Effector memory CD8-positive, alpha-beta T cell (primary cell): ENCODE measurements around the gene DSC3.
"Not testable (repeated sequence)": the region's sequence is repeated elsewhere in the genome, so short reads cannot be mapped to it uniquely, and the experiment has no call there.

Experiments used
- ATAC-seq: fragments of 150-1000 bp; cut with Tn5 transposase; replicated peaks from 2 replicates; pipeline ENCODE4 v1.10.0; 2021; ENCODE audit warnings: mild to moderate bottlenecking, moderate library complexity
- DNase-seq, 3 experiments: peaks; one replicate each; pipeline ENCODE4 v3.0.0; 2021
- H3K27ac Mint-ChIP-seq, 2 donors: one replicate each; pipeline ENCODE4 v1.8.0; 2022; ENCODE audit warnings: mild to moderate bottlenecking in 2 of 2, mixed read lengths in 2 of 2, moderate library complexity in 2 of 2
- H3K27me3 Mint-ChIP-seq, 2 donors: one replicate each; pipeline ENCODE4 v1.8.0; 2022; ENCODE audit warnings: mixed read lengths in 2 of 2
- H3K36me3 Mint-ChIP-seq: one replicate; pipeline ENCODE4 v1.8.0; 2022; ENCODE audit warnings: mild to moderate bottlenecking, moderate library complexity, mixed read lengths; ENCODE audit not compliant: insufficient read depth
- H3K4me1 Mint-ChIP-seq, 2 donors: one replicate each; pipeline ENCODE4 v1.8.0; 2022; ENCODE audit warnings: low read depth in 2 of 2, mixed read lengths in 2 of 2
- H3K4me3 Mint-ChIP-seq, 2 donors: one replicate each; pipeline ENCODE4 v1.8.0; 2022; ENCODE audit warnings: mild to moderate bottlenecking in 2 of 2, mixed read lengths in 2 of 2, moderate library complexity in 2 of 2
- H3K9me3 Mint-ChIP-seq, 2 donors: one replicate each; pipeline ENCODE4 v1.8.0; 2022; ENCODE audit warnings: mixed read lengths in 2 of 2

Gene DSC3

DNA sequence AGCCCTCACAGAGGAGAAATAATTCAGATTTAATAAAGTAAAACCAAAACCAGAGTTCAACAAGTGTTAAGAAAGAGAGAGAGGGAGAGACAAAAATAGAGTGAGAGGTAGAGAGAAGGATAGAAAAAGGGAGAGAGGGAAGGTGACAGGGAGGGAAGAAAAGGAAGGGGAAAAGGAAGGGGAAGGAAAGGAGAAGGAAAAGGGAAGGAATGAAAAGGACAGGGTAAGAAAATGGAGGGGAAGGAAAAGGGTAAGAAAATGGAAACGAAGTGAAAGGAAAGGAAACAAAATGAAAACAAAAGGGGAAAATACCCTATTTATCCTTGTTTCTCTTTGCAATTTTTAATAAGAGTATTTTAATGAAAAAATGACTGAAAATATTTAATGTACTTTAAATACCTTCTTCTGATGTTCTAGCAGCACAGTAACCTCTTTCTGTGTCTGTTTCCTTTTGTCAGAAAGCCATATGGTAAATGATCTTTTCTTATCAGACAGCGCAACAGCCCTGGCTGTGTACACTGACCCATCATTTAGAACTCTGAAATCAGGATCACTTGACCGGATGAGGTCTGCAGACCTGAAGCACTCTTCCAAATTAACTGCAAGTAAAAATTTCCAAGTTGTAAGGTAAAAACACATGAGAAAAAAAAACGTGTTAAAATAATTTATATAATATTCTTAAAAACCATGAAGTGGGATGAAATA is 11.8 kb downstream of the DSC3 start:
- no peak overlapping the region for H3K27ac Mint-ChIP-seq
- H3K9me3 Mint-ChIP-seq: peaks cover 0 to 7% of the 10 kb centered on the region in 2 donors
- no peak overlapping the region for H3K4me3 Mint-ChIP-seq
- no peaks in the 10 kb centered on the region for H3K27me3 Mint-ChIP-seq
- H3K4me1 Mint-ChIP-seq: no peaks in the 10 kb centered on the region
- ATAC-seq (no peak), DNase-seq (no peak)
- H3K36me3 Mint-ChIP-seq: no peaks in the 10 kb centered on the region

DNA sequence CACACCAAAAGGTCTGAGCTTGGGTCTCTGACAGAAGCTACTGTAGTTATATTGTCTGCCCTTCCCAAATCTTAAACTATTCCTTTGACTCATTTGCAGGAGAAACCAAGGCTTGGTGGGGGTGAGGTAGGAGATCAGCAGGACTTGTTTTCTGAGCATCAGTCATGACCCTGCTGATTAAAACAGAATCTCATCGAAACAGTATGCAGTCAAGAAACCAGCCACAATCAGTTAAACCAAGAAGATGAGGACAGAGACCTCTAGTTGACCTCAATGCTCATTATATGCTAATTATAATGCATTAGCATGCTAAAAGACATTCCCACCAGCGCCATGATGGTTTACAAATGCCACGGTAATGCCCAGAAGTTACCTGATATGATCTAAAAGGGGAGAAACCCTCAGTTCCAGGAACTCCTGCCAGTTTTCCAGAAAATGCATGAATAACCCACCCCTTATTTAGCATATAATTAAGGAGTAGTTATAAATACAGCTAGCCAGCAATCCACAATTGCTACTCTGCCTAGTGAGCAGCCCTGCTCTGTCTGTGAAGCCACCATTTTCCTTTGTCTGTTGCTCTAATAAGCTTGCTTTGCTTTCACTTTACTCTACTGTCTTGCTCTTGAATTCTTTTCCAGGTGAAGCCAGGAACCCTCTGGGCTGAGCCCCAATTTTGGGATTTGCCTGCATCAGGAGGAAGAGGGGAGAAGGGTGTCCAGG is 26.7 kb downstream of the DSC3 start:
- H3K9me3 Mint-ChIP-seq: peaks cover 5 to 13% of the 10 kb centered on the region in 2 donors
- no peak for ATAC-seq
- no peaks in the 10 kb centered on the region for H3K27me3 Mint-ChIP-seq
- no peaks in the 10 kb centered on the region for H3K4me1 Mint-ChIP-seq
- H3K36me3 Mint-ChIP-seq: no peaks in the 10 kb centered on the region
- H3K27ac Mint-ChIP-seq: no peak overlapping the region
- H3K4me3 Mint-ChIP-seq: no peak overlapping the region
- no peak for DNase-seq

DNA sequence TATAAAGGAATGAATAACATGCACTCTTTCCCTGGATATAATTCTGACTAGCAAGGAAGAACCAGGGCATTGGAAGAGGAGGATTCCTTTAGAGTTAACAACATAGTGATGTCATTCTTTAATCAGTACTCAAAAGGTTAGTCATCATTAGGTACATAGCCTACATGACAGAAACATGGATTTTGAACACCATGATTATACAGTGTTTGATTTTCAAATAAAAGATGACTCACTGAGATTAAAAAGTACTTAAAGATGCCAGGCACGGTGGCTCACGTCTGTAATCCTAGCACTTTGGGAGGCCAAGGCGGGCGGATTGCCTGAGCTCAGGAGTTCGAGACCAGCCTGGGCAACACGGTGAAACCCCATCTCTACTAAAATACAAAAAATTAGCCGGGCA is 31.1 kb downstream of the DSC3 start:
- H3K4me3 Mint-ChIP-seq, DNase-seq, H3K27ac Mint-ChIP-seq, ATAC-seq, H3K36me3 Mint-ChIP-seq, H3K4me1 Mint-ChIP-seq, H3K9me3 Mint-ChIP-seq, H3K27me3 Mint-ChIP-seq: not testable (repeated sequence)

DNA sequence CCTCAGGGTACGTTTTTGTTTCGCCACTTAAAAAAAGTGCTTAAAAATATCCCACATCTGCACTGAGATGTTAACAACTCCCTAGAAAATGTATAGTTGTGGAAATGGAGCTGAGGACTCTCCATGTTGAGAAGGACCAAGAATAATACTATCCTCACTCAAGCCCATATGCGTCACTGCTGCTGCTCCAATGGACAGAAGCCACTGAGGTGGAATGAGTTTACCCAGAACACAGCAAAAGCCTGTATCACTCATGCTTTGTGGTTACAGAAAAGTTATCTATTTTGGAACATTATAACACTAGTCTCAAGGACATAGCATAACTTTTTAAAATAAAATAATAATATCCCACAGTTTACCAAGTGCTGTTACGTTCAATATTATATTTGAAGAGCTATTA is 31.9 kb downstream of the DSC3 start:
- no peak for ATAC-seq
- Mint-ChIP-seq H3K9me3 (peaks cover 0 to 7% of the 10 kb centered on the region in 2 donors), H3K36me3 (no peaks in the 10 kb centered on the region), H3K27me3 (no peaks in the 10 kb centered on the region), H3K4me3 (no peak overlapping the region), H3K4me1 (no peaks in the 10 kb centered on the region), H3K27ac (no peak overlapping the region)
- DNase-seq: no peak

DNA sequence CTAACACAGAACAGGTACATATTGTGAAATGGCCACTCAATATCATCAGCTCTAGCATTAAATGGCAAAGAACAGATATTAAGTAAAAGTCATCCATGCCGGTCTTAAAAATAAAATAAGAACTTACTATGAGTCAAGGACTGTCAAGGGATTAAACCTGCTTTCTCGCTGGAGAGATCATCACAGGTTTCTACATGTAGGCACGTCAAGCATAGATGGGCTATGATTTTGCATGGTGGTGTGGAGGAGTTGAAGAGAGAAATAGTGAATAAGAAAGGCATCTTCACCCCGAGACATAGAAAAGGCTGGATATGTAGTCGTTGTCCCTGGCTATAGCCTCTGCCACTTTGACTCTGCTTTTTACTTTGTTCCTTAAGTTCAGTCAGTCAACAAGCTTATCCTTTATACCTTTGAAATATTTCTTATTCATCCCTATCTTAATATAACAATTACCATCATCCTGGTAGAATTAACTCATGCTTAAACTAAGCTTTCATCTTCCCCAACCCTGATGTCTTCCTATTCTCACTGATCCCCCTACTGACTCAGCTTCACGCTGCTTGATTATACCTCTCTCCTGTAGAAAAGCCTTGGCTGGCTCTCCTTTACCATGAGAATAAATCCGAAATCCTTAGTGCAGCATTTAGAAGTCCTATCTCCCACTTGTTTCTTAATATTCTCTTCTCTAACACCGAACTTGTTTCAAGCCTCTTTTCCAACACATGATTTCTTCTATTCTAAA is 42.5 kb downstream of the DSC3 start:
- Mint-ChIP-seq H3K27me3 (no peaks in the 10 kb centered on the region), H3K27ac (no peak overlapping the region), H3K9me3 (peaks cover 15 to 19% of the 10 kb centered on the region in 2 donors), H3K36me3 (no peaks in the 10 kb centered on the region), H3K4me1 (no peaks in the 10 kb centered on the region), H3K4me3 (no peak overlapping the region)
- no peak for DNase-seq
- ATAC-seq: no peak

DNA sequence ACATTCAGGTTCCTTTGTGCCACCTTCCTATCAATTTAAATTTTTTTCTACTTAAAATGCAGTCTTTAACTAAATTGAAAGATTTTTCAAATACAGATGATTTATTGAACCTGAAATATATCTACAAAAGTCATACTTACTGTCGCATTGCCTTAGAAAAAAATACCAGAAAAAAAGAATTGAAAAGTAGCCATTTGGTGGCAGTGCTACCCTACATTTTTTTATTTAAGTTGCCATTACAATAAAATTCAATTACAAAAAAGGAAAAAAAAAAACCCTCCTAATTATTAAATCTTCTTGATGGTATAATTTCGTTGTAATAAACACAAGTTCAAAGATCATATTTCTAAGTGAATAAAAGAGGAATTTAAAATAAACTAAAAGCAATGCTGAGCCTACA is 43.4 kb downstream of the DSC3 start:
- no peak for ATAC-seq
- no peak for DNase-seq
- no peaks in the 10 kb centered on the region for H3K4me1 Mint-ChIP-seq
- peaks cover 15 to 23% of the 10 kb centered on the region in 2 donors for H3K9me3 Mint-ChIP-seq
- no peak overlapping the region for H3K4me3 Mint-ChIP-seq
- H3K27ac Mint-ChIP-seq: no peak overlapping the region
- H3K36me3 Mint-ChIP-seq: no peaks in the 10 kb centered on the region
- H3K27me3 Mint-ChIP-seq: no peaks in the 10 kb centered on the region

DNA sequence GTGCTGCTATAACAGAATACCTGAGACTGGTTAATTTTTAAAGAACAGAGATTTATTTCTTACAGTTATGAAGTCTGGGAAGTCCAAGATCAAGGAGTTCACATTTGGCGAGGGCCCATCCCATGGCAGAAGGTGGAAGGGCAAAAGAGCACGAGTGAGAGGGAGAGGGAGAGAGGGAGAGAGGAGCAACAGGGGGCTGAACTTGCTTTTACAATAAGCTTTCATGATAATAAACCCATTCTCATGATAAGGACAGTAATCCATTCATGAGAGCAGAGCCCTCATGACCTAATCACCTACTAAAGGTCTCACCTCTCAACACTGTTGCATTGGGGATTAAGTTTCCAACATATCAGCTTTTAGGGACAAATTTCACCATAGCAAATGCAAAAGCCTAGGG is 45.3 kb downstream of the DSC3 start:
- H3K4me1 Mint-ChIP-seq: no peaks in the 10 kb centered on the region
- no peak overlapping the region for H3K4me3 Mint-ChIP-seq
- ATAC-seq: no peak

DNA sequence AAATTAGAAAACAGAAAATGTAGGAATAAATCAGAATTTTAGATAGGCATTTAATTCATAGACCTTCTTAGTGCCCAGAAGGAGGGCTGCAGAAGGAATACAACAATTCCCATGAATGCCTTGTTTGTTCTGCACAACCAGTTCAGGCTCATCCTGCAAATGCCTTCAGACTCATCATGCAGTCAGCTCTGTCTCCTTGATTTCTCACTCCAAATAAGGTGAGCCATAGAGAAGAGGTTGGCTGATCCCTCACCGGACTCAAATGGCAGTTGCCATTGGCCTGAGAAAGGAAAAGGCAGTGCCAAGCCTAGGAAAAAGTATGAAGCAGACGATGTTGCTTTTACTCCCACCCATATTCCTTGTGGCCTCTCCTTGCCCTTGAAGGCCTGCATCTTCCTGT is 50.3 kb downstream of the DSC3 start:
- Mint-ChIP-seq H3K36me3 (no peaks in the 10 kb centered on the region), H3K4me3 (no peak overlapping the region), H3K4me1 (no peaks in the 10 kb centered on the region), H3K27me3 (no peaks in the 10 kb centered on the region), H3K27ac (no peak overlapping the region), H3K9me3 (peaks cover 2 to 7% of the 10 kb centered on the region in 2 donors)
- ATAC-seq (no peak), DNase-seq (no peak)

More for the DNA sequence above, 45.3 kb downstream of the DSC3 start:
- Mint-ChIP-seq H3K27me3 (no peaks in the 10 kb centered on the region), H3K36me3 (no peaks in the 10 kb centered on the region), H3K27ac (no peak overlapping the region), H3K9me3 (peaks cover 11 to 15% of the 10 kb centered on the region in 2 donors)
- DNase-seq: no peak

DNA sequence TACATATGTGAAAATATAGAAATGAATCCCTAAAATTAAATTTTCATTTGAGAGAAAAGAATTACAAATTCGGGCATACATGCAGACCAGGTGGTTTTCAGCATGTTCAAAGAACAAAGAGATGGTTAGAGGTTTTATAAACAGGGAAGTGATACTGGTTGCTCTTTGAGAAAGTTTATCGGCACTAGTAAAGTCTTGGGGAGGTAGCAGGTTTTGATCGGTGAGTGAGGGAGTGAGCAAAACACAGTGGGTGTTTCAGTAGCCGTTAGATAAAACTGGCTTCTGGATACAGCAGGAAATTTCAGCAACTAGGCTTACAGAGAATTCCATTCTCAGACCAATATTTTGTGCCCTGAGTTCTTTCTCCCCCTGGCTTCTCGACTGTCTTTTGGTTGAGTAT is 51.1 kb downstream of the DSC3 start:
- H3K27ac Mint-ChIP-seq: no peak overlapping the region
- no peak overlapping the region for H3K4me3 Mint-ChIP-seq
- no peaks in the 10 kb centered on the region for H3K36me3 Mint-ChIP-seq
- no peaks in the 10 kb centered on the region for H3K4me1 Mint-ChIP-seq
- ATAC-seq (no peak), DNase-seq (no peak)
- H3K27me3 Mint-ChIP-seq: no peaks in the 10 kb centered on the region
- H3K9me3 Mint-ChIP-seq: peaks cover 2 to 7% of the 10 kb centered on the region in 2 donors

DNA sequence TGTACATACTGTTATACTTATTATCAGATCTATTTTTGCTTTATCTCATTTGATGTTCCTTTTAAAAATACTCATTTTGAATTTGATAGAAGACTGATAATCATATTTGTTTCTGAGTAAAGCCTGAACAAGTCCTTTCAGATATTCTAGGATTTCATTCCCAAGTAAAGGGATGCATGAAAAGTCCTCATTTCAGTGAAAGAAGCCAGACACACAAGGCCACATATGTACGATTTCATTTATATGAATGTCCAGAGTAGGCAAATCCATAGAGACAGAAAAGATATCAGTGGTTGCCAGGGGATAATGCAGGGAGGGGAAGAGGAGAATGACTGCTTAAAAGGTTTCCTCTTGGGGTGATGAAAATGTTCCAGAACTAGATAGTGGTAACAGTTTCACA is 53.4 kb downstream of the DSC3 start:
- no peak for DNase-seq
- Mint-ChIP-seq H3K9me3 (peaks cover 9 to 12% of the 10 kb centered on the region in 2 donors), H3K36me3 (no peaks in the 10 kb centered on the region), H3K4me3 (no peak overlapping the region), H3K27me3 (no peaks in the 10 kb centered on the region), H3K27ac (no peak overlapping the region), H3K4me1 (no peaks in the 10 kb centered on the region)
- ATAC-seq: no peak

DNA sequence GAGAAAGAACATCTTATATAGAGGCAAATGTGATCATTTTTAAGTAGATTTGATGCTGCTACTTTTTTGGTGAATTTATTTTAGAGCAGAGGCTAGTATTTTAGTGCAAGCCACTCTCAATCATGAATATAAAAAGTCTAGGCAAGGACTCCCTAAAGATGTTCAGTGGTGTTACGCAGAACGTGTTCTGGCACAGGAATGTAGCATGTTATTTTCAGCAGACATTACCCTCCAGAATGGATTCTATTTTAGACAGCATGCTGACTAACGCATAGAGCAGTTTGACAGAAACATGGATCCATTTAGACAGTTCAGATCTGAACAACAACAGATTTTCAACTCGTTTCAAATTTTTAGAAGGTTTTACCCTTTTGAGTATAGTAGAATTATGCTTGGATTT is 54.1 kb downstream of the DSC3 start:
- no peaks in the 10 kb centered on the region for H3K27me3 Mint-ChIP-seq
- H3K27ac Mint-ChIP-seq: no peak overlapping the region
- peaks cover 9 to 12% of the 10 kb centered on the region in 2 donors for H3K9me3 Mint-ChIP-seq
- H3K4me3 Mint-ChIP-seq: no peak overlapping the region
- DNase-seq (no peak), ATAC-seq (no peak)
- no peaks in the 10 kb centered on the region for H3K36me3 Mint-ChIP-seq
- no peaks in the 10 kb centered on the region for H3K4me1 Mint-ChIP-seq

DNA sequence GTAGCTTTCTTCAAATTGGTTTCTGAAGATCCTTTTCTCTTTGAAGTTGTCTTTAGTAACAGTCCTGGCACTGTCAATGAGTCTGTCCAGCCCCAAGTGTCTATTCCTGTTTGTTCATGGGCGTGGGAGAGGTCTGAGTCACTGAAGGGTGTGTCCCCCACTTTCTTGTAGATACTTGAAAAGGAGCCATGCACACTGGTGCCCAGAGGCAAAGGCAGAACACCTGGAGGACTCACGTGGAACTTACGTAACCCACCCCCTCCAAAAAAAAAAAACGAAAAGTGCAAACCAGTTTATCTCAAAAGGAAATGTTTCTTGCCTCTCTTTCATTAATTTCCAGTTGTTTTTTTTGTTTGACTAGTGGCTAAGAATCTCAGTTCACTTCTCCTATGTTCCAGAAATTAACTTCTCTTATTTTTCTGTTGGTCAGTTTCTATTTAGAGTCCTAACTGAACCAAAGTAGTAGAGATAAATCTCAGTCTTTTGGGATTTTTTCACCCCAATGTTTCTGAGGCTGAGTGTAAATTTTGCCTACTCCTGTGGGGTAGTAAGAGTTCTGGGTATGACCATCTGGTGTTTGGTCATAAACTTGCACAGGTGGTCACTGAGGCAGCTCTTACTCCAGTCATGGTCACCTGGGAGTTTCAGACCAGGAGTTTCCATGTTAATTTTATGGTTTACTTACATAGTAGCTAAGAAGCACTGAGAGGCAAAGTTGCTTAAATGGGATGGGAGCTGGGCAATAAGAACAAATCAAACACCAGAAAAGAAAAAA is 54.9 kb downstream of the DSC3 start:
- peaks cover 9 to 12% of the 10 kb centered on the region in 2 donors for H3K9me3 Mint-ChIP-seq
- no peak for ATAC-seq
- H3K36me3 Mint-ChIP-seq: no peaks in the 10 kb centered on the region
- no peaks in the 10 kb centered on the region for H3K4me1 Mint-ChIP-seq
- H3K27ac Mint-ChIP-seq: no peak overlapping the region
- H3K27me3 Mint-ChIP-seq: no peaks in the 10 kb centered on the region
- DNase-seq: no peak
- H3K4me3 Mint-ChIP-seq: no peak overlapping the region

DNA sequence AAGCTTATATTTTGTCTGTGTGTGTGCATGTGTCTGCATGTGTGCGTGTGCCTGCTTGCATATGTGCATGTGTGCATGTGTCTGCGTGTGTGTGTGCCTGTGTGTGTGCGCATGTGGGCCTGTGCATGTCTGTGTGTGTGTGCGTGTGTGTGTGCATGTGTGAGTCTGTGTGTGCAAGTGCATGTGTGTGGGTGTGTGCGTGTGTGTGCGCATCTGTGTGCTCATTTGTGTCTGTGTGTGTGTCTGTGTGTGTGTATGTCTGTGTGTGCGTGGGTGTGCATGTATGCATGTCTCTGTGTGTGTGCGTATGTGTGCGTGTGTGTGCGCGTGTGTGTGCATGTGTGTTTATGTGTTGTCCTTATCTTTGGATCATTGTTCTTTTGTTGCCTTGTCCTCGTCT is 56.8 kb downstream of the DSC3 start:
- H3K27ac Mint-ChIP-seq: no peak overlapping the region
- no peak for ATAC-seq

More for the DNA sequence above, 56.8 kb downstream of the DSC3 start:
- no peak for DNase-seq
- H3K9me3 Mint-ChIP-seq: peaks cover 9 to 12% of the 10 kb centered on the region in 2 donors
- no peak overlapping the region for H3K4me3 Mint-ChIP-seq
- H3K27me3 Mint-ChIP-seq: no peaks in the 10 kb centered on the region
- H3K4me1 Mint-ChIP-seq: no peaks in the 10 kb centered on the region
- no peaks in the 10 kb centered on the region for H3K36me3 Mint-ChIP-seq
